T-helper 17 cell (primary cell): Measurements from ENCODE around the gene SYNE1. TPM values are rescaled to one million over a fixed set of nuclear protein-coding genes. Genes with fewer than 3 reads are reported as not detected.
A peak's percentile ranks its signal among the peaks of the same experiment; 100 is the strongest.

ENCODE experiments used
- ATAC-seq: fragments of 150-1000 bp; cut with Tn5 transposase; 2 replicates; pipeline ENCODE4 v1.10.0; 2021; ENCODE audit warnings: mild to moderate bottlenecking, moderate library complexity
- DNase-seq, 3 donors: peaks; one replicate each; pipeline versions ENCODE4 v3.0.0 to v3.0.0-alpha.2; 2020 to 2021
- H3K9me3 ChIP-seq: one replicate; pipeline ENCODE4 v1.7.0; 2013; ENCODE audit warnings: low read length, mild to moderate bottlenecking; ENCODE audit not compliant: control insufficient read depth, poor library complexity, severe bottlenecking
- H3K27ac Mint-ChIP-seq: one replicate; pipeline ENCODE4 v1.8.0; 2022; ENCODE audit warnings: mild to moderate bottlenecking, moderate library complexity, mixed read lengths
- H3K27me3 Mint-ChIP-seq: one replicate; pipeline ENCODE4 v1.8.0; 2022; ENCODE audit warnings: mixed read lengths
- H3K36me3 Mint-ChIP-seq: one replicate; pipeline ENCODE4 v1.8.0; 2022; ENCODE audit warnings: low read depth, mixed read lengths
- H3K4me1 Mint-ChIP-seq: one replicate; pipeline ENCODE4 v1.8.0; 2022; ENCODE audit warnings: mild to moderate bottlenecking, mixed read lengths
- H3K4me3 Mint-ChIP-seq: one replicate; pipeline ENCODE4 v1.8.0; 2022; ENCODE audit warnings: mild to moderate bottlenecking, moderate library complexity, mixed read lengths
- total RNA-seq, 4 donors: library from RNA in 2 of 4; stranded (reverse) in 2 of 4; gene quantifications; one replicate each; pipeline ENCODE4 v1.2.3 and lab custom pipeline; 2022 to 2026

Gene SYNE1
- total RNA-seq, 2 donors from 2014 or later: 131 to 165 TPM

DNA sequence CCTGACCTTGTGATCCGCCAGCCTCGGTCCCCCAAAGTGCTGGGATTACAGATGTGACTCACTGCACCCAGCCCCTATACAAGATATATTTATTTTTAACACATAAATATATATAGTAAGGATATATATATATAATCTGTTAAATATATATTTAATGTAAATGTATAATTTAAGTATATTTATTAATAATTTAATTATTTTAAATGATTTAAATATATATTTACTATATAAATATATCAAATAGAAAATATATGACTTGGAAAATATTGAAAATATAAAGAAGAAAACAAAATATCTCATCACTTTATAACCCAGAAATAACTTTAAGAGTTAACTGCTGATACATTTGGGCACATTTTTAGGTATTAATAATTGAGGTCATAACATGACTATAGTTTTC lies 324.7 kb downstream of the SYNE1 start:
- DNase-seq: no peak
- H3K36me3 Mint-ChIP-seq: no peaks in the 10 kb centered on the region

DNA sequence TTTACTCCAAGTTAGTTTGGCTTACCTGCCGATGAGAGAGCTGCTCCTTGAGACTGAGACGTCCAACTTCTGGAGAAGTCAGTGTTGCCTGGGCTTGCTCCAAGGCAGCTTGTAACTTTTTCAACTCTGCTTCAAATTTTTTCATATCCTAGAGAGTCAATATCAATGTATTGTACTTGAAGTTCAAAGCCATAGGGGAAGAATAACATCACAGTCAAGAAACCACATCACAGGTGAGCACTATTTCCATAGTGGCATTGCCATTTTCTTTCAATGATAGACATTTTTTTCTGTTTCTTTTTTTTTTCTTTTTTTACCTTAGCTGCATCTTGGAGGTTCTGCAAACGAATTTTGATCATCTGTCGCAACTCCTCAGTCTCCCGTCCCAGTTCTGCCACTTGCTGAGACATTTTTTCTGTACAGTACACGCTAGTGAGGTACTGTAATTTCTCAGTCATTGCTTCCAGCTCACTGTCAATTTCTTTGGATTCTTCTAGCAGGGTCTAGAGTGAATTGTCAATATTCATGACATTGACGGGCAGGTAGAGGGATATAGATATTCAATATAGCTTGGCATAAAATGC lies 326.7 kb downstream of the SYNE1 start:
- peak overlapping the region; percentile 62 for H3K4me3 Mint-ChIP-seq
- H3K27ac Mint-ChIP-seq: no peak overlapping the region
- no peaks in the 10 kb centered on the region for H3K27me3 Mint-ChIP-seq
- DNase-seq (no peak), ATAC-seq (peak; percentile 57)
- no peaks in the 10 kb centered on the region for H3K9me3 ChIP-seq
- peaks cover 19% of the 10 kb centered on the region for H3K4me1 Mint-ChIP-seq
- H3K36me3 Mint-ChIP-seq: no peaks in the 10 kb centered on the region

More for the DNA sequence above, 324.7 kb downstream of the SYNE1 start:
- no peak for ATAC-seq
- Mint-ChIP-seq H3K27ac (no peak overlapping the region), H3K4me1 (peaks cover 21% of the 10 kb centered on the region), H3K27me3 (no peaks in the 10 kb centered on the region), H3K4me3 (no peak overlapping the region)
- no peaks in the 10 kb centered on the region for H3K9me3 ChIP-seq

DNA sequence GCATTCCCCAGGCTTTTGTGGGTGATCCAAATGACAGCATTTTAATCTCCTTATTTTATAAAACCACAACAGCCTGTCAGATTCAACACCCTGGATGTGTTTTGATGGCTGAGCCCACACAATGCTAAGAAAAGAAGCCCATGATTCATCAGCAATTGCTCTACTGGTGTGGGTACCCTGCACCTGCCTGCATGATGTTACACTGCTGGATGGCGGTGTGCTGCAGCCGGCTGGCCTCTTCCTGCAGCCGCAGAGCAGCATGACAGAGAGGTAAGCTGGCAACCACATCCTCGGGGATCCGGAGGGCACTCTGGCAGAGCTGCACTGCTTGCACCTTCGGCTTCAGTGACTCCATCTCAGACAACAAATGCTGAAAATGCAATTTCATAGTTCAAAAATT lies 327.5 kb downstream of the SYNE1 start:
- Mint-ChIP-seq H3K36me3 (no peaks in the 10 kb centered on the region), H3K4me1 (peaks cover 19% of the 10 kb centered on the region), H3K27ac (no peak overlapping the region), H3K4me3 (no peak overlapping the region), H3K27me3 (no peaks in the 10 kb centered on the region)
- ATAC-seq (peak; percentile 99), DNase-seq (peak; percentile 32 to 52 (median 35))
- H3K9me3 ChIP-seq: no peaks in the 10 kb centered on the region

DNA sequence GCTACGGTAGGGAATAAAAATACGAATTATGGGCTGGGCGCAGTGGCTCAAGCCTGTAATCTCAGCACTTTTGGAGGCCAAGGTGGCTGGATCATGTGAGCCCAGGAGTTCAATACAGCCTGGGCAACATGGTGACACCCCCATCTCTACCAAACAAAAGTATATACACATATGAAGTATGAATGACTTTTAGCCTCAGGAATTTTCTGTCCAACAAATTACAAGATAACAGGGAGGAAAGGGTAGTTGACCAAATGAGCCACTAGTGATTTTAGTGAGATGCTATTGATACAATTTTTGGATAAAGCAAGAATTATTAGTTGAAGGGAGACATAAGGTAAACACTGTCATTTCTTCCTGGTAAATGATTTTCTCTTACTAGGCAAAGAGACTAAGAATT lies 328.2 kb downstream of the SYNE1 start:
- no peaks in the 10 kb centered on the region for H3K9me3 ChIP-seq
- no peaks in the 10 kb centered on the region for H3K27me3 Mint-ChIP-seq
- no peak for DNase-seq
- peaks cover 17% of the 10 kb centered on the region for H3K4me1 Mint-ChIP-seq
- ATAC-seq: no peak
- no peak overlapping the region for H3K4me3 Mint-ChIP-seq
- H3K27ac Mint-ChIP-seq: no peak overlapping the region
- no peaks in the 10 kb centered on the region for H3K36me3 Mint-ChIP-seq

DNA sequence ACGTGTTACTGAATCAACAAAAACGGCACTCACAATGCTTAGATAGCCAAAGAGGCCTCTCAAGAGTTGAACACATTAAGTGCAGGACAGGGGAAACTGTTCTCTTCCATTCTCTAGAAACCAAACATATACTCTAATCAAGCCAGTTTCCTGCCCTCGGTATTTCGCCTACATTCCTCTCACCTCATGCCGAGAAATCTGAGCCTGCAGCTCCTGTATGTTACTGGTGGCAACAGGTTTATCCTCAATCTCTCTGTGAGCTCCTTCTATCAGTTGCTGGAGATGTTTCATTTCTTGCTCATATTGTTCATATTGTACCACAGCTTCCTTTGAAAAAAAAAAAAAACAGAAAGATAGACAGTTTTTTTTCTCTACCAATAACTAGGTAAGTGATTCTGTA lies 328.9 kb downstream of the SYNE1 start:
- peaks cover 17% of the 10 kb centered on the region for H3K4me1 Mint-ChIP-seq
- no peaks in the 10 kb centered on the region for H3K27me3 Mint-ChIP-seq
- ATAC-seq: no peak
- no peaks in the 10 kb centered on the region for H3K9me3 ChIP-seq
- no peak overlapping the region for H3K27ac Mint-ChIP-seq
- H3K4me3 Mint-ChIP-seq: no peak overlapping the region
- H3K36me3 Mint-ChIP-seq: no peaks in the 10 kb centered on the region
- no peak for DNase-seq

DNA sequence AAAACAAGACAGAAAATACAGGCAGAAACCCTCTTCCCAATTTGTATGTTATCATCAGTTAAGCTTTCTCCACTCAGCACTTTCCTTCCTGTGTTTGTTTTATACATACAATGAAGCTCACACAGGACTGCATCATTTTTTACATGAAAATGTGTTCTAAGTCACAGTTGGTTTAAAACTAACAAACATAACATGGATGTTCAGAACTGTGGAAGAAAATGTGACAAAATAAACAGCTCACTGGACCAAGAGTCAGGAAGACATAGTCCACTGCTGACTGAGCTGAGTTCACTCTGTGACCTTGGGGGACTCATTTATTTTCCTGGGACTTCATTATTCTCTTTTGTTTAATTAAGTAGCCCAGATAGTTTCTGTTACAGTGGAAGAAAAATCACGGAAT lies 331.5 kb downstream of the SYNE1 start:
- Mint-ChIP-seq H3K27ac (no peak overlapping the region), H3K4me3 (no peak overlapping the region), H3K27me3 (no peaks in the 10 kb centered on the region), H3K4me1 (peaks cover 17% of the 10 kb centered on the region), H3K36me3 (no peaks in the 10 kb centered on the region)
- ATAC-seq: no peak
- no peaks in the 10 kb centered on the region for H3K9me3 ChIP-seq
- DNase-seq: no peak

DNA sequence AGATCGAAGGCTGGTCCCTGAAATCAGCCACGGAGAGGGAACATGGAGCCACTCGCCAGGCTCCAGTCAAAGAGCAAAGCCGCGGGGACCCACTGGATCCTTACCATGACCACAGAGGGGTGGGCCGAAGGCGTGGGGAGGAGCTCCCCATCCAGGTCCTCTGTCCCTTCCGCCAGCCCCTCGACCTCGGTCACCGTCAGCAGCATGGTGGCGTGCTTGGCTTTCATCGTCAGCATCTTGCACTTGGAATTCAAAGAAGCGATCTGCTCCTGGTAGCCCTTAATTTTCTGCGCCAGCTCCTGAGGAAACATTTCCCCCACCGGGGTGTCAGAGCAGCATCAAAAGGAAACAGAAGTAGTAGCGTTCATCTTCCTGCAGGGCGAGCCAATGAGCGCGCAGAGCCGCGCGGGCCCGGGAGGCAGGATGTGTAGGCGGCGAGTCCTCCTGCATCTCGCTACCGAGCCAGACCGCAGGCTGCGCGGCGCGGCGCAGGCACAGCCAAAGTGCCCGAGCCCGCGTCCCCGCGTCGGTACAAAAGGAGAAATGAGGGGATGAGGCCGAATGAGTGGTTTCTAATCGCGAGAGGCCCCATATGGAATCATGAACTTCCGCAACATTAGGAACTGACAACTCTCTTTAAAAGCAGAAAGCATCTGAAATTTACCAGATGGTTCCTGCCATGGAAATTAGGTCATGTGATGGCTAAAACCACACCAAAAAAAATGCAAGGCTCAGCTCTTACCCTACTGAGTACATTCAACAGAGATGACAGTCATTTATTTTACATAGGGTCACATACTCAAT lies 335.2 kb downstream of the SYNE1 start:
- DNase-seq (peak; percentile 78 to 81 (median 81)), ATAC-seq (peak; percentile 98)
- H3K27me3 Mint-ChIP-seq: no peaks in the 10 kb centered on the region
- H3K9me3 ChIP-seq: no peaks in the 10 kb centered on the region
- peaks cover 25% of the 10 kb centered on the region for H3K4me1 Mint-ChIP-seq
- H3K27ac Mint-ChIP-seq: peak overlapping the region; percentile 96
- H3K4me3 Mint-ChIP-seq: peak overlapping the region; percentile 99
- peaks cover 3% of the 10 kb centered on the region for H3K36me3 Mint-ChIP-seq

DNA sequence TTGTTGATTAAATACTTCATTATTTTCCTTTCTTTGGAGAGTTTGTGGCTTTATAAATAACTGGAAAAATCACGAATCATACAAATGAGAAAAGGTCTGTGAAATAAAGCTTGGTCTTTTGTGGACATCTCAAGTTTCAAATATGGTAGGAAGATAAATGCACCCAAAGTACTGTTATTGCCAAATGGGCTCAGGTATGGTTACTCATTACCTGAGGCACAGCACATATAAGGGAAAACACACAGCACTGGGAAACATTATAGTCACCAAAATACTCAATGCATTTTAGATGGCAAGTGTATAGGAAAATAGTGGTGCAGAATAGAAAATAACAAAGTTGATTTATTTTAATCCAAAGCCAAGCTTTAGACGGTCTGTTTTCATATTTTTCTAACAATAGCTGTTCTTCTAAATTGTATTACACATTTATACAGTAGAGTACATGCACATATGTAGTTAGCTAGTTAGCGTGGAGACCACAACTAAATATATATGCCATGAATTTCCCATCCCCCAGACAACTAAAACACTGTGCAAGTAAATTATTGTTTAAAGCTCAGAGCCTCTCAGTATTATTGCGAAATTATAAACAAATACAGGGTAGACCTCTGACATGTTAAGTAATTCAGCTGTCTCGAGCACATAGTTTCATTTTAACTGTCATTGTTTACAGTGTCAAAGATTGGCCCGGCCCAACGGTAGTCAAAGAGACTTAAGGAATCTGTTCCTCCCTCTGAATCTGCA lies 336.0 kb downstream of the SYNE1 start:
- DNase-seq (no peak), ATAC-seq (peak; percentile 41)
- H3K4me3 Mint-ChIP-seq: peak overlapping the region; percentile 99
- peaks cover 4% of the 10 kb centered on the region for H3K36me3 Mint-ChIP-seq
- H3K4me1 Mint-ChIP-seq: peaks cover 28% of the 10 kb centered on the region
- no peaks in the 10 kb centered on the region for H3K9me3 ChIP-seq
- peak overlapping the region; percentile 96 for H3K27ac Mint-ChIP-seq
- no peaks in the 10 kb centered on the region for H3K27me3 Mint-ChIP-seq

DNA sequence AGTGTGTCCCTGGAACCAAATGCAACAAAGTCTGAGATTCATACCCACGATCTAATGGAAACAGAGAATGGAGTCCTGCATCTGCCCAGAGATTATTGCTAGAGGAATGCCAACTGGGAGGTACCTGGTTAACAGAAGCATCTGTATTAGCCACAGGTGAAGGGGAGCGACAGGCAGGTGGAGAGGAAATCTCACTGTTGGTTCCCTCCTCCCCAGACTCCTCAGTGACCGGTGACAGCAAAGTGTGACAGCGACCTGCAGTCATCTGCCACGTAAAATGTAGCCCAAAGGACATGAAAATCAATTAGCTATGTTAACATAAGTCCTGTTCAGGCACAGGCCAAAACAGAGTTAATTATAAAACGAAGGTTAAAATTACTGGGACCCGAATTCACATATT lies 336.6 kb downstream of the SYNE1 start:
- H3K4me1 Mint-ChIP-seq: peaks cover 35% of the 10 kb centered on the region
- H3K27ac Mint-ChIP-seq: peak overlapping the region; percentile 96
- DNase-seq: no peak
- H3K9me3 ChIP-seq: no peaks in the 10 kb centered on the region
- peaks cover 11% of the 10 kb centered on the region for H3K36me3 Mint-ChIP-seq
- no peaks in the 10 kb centered on the region for H3K27me3 Mint-ChIP-seq
- H3K4me3 Mint-ChIP-seq: peak overlapping the region; percentile 99
- no peak for ATAC-seq

DNA sequence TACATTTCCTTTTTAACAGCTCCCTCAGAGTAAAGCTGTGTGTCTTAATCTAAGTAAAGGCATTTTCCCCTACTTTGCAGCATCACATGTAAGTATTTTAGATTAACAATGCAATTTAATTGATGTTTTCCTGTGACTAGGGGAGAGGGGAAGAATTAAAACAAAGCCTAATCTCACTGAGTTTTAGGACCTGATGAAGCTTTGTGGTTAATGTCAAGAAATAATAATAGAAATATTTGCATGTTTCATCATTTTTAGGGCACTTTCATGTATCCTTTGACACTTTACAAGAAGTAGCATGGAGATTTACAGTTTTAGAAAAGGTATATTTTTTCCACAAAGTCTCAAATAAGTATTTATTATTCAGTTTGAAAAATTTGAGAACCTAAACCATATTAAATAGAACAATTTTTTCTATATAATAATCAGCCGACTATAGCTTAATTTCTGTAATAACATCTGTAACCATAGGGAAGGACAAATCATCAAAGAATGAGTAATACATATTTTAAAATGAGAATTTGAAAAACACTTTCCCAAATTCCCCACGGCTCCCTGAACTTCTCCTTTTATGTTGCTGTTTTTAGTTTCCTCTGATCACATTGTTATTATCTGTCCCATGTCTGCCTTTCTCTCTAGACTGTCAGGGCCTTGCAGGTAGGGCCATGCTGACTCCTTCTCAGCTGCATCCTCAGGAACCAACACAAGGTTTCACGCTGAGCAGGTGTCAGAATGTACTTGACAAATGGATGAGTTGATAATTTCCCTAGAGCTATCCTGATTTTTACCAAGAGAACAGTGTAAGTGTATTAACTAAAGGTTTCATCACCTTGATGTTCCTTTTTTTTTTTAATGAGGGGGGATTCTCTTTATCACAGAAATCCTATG lies 338.1 kb downstream of the SYNE1 start:
- peaks cover 39% of the 10 kb centered on the region for H3K4me1 Mint-ChIP-seq
- H3K36me3 Mint-ChIP-seq: peaks cover 15% of the 10 kb centered on the region
- no peaks in the 10 kb centered on the region for H3K9me3 ChIP-seq
- no peak for ATAC-seq
- peak overlapping the region; percentile 83 for H3K27ac Mint-ChIP-seq
- H3K4me3 Mint-ChIP-seq: no peak overlapping the region
- no peaks in the 10 kb centered on the region for H3K27me3 Mint-ChIP-seq
- no peak for DNase-seq

DNA sequence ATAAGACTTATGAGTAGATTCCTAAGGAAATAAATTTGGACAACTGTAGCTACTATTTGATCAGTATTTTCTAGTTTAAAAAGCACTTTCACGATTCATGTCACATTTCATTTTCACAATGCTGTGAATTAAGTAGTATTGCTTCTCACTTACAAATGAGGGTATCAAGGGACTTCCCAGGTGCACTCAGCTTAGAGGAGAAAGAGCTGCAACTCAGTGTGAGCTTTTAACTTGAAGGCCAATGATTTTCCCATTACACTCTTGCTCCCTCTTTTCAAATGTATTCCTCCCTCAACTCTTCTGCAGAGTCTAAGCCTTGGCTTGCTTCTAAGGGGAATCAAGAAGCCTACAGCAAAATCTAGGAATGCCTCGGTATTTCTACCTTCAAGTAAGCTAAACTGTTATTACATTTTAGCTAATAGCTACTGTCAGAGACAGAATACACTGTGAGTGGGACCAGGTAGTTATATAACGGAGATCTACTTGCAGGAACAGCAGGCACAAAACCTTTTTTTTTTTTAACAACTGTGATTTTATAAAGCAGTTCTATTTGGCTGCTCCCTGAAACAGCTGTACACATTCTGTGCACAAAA lies 339.0 kb downstream of the SYNE1 start:
- peaks cover 39% of the 10 kb centered on the region for H3K4me1 Mint-ChIP-seq
- peaks cover 16% of the 10 kb centered on the region for H3K36me3 Mint-ChIP-seq
- no peak overlapping the region for H3K4me3 Mint-ChIP-seq
- DNase-seq (no peak), ATAC-seq (no peak)
- H3K9me3 ChIP-seq: no peaks in the 10 kb centered on the region
- H3K27me3 Mint-ChIP-seq: no peaks in the 10 kb centered on the region
- H3K27ac Mint-ChIP-seq: no peak overlapping the region

DNA sequence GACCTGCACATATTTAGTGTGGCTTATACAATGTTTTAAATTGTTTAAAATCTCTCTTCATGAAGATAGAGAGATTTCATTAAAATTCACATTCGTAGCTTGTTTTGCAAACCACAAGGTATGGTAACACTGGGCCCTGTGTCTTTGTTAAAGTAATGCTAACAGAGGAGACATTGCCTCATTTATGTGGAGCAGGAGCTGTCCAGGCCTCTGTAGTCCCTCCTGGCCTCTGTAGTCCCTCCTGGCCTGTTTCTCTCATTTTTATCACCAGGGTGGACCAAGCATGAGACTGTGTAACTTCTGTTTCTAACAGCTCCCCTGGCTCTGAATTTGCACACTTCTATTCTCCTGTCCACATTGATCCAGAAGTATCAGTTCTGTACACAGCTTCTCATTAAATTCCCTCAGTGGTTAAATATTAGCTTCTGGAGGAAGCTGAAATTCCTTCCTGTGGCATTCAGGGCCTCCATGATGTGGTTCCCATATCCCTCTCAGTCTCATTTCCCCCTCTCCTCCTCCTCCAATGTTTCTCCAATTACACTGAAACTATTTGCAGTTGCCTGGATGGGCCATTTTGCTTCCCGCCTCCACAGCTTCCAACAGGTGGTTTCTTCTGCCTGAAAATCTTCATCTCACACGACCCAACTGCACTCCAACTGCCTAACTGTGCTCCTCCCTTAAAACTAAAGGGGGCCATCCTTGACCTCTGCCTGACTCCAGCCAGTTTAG lies 340.4 kb downstream of the SYNE1 start:
- Mint-ChIP-seq H3K36me3 (peaks cover 18% of the 10 kb centered on the region), H3K27me3 (no peaks in the 10 kb centered on the region), H3K27ac (peak overlapping the region; percentile 77), H3K4me1 (peaks cover 37% of the 10 kb centered on the region), H3K4me3 (no peak overlapping the region)
- ATAC-seq: no peak
- no peaks in the 10 kb centered on the region for H3K9me3 ChIP-seq
- no peak for DNase-seq
